K562 (cell line): ENCODE data around the gene MYL5. TPM values are rescaled to one million over a fixed set of nuclear protein-coding genes. Genes with fewer than 3 reads are reported as not detected.
A peak's percentile ranks its signal among the peaks of the same experiment; 100 is the strongest.

ENCODE experiments used
- ATF1 ChIP-seq, 2 experiments: fragments of 450-650 bp in 1 of 2; IDR thresholded peaks; 2 replicates each; pipeline ENCODE4 v1.6.1; 2016; ENCODE audit warnings: missing compliant biosample characterization in 1 of 2, missing genetic modification characterization in 1 of 2
- BHLHE40 ChIP-seq: IDR thresholded peaks from 2 replicates; pipeline ENCODE4 v1.6.1; 2011; ENCODE audit warnings: low read length, improper control_type of control experiment
- CBX3 ChIP-seq, 2 experiments: IDR thresholded peaks; 1 replicate in 1 of 2; 2 replicates in 1 of 2; pipeline ENCODE4 v1.6.1; 2012; ENCODE audit warnings: inconsistent platforms in 2 of 2, low read length in 2 of 2, borderline replicate concordance in 1 of 2, control low read depth in 1 of 2
- EP400 ChIP-seq: fragments of 450-650 bp; IDR thresholded peaks from 2 replicates; pipeline ENCODE4 v1.6.1; 2017; ENCODE audit warnings: antibody characterized with exemption, mild to moderate bottlenecking, moderate library complexity
- FOXA1 ChIP-seq: fragments of 450-650 bp; IDR thresholded peaks from 2 replicates; pipeline ENCODE4 v1.6.1; 2016; ENCODE audit warnings: mild to moderate bottlenecking, borderline replicate concordance
- HDGF ChIP-seq: fragments of 450-650 bp; IDR thresholded peaks from 2 replicates; pipeline ENCODE4 v1.6.1; 2016
- HMGN3 ChIP-seq: IDR thresholded peaks from 2 replicates; pipeline ENCODE4 v1.6.1; 2011; ENCODE audit warnings: borderline replicate concordance, low read depth, mild to moderate bottlenecking, mixed read lengths, low read length; ENCODE audit not compliant: insufficient read length; ENCODE audit errors: extremely low read depth
- HNRNPLL ChIP-seq: fragments of 200-400 bp; formaldehyde crosslinking; IDR thresholded peaks from 2 replicates; pipeline ENCODE4 v1.6.1; 2017; ENCODE audit warnings: low read length, low read depth, mild to moderate bottlenecking; ENCODE audit not compliant: poor library complexity, severe bottlenecking
- L3MBTL2 ChIP-seq: fragments of 450-650 bp; IDR thresholded peaks from 2 replicates; pipeline ENCODE4 v1.6.1; 2016; ENCODE audit warnings: mild to moderate bottlenecking, moderate library complexity
- MIER1 ChIP-seq: fragments of 450-650 bp; IDR thresholded peaks from 2 replicates; pipeline ENCODE4 v1.6.1; 2016; ENCODE audit warnings: antibody characterized with exemption, mild to moderate bottlenecking, low read depth
- MITF ChIP-seq: IDR thresholded peaks from 2 replicates; pipeline ENCODE4 v1.6.1; 2014; ENCODE audit warnings: antibody characterized with exemption
- NR4A1 ChIP-seq, 2 experiments: fragments of 250-450 bp in 1 of 2; fragments of 450-650 bp in 1 of 2; sonication (Bioruptor Pico) in 1 of 2; IDR thresholded peaks; 2 replicates each; pipeline versions ENCODE4 v1.4.0 to v1.6.1; 2016 to 2020; ENCODE audit warnings: mild to moderate bottlenecking in 2 of 2, missing compliant biosample characterization in 1 of 2, missing genetic modification characterization in 1 of 2, moderate library complexity in 1 of 2
- RBFOX2 ChIP-seq: fragments of 200-400 bp; formaldehyde crosslinking; IDR thresholded peaks from 2 replicates; pipeline ENCODE4 v1.6.1; 2017; ENCODE audit warnings: low read depth, mild to moderate bottlenecking, low read length, moderate library complexity
- SMARCC2 ChIP-seq: fragments of 450-650 bp; IDR thresholded peaks from 2 replicates; pipeline ENCODE4 v1.6.1; 2017; ENCODE audit warnings: antibody characterized with exemption, moderate library complexity, mild to moderate bottlenecking, low read depth
- TAF7 ChIP-seq: fragments of 450-650 bp; IDR thresholded peaks from 2 replicates; pipeline ENCODE4 v1.6.1; 2016; ENCODE audit warnings: missing genetic modification characterization, missing compliant biosample characterization
- TARDBP ChIP-seq: fragments of 450-650 bp; IDR thresholded peaks from 2 replicates; pipeline ENCODE4 v1.6.1; 2016
- TCFL5 ChIP-seq: fragments of 250-450 bp; sonication (Bioruptor Pico); conservative IDR thresholded peaks from 2 replicates; pipeline ENCODE4 v1.6.1; 2021; ENCODE audit warnings: mild to moderate bottlenecking, moderate library complexity, matching md5 sums
- ZNF395 ChIP-seq: fragments of 200-800 bp; sonication (Bioruptor generic); IDR thresholded peaks from 2 replicates; pipeline ENCODE4 v1.6.1; 2017; ENCODE audit warnings: missing genetic modification characterization, missing compliant biosample characterization
- ZNF785 ChIP-seq: fragments of 250-450 bp; sonication (Bioruptor Pico); IDR thresholded peaks from 2 replicates; pipeline ENCODE4 v1.4.0; 2020; ENCODE audit warnings: mild to moderate bottlenecking
- polyA plus RNA-seq, 8 experiments: library from polyadenylated mRNA; depleted of rRNA in 4 of 8; stranded (reverse) in 5 of 8; unstranded in 3 of 8; fragments of >200 nt; fragmentation: Nextera tagmentation in 2 of 8; fragmentation: Illumina TruSeq in 1 of 8; extraction: Ambion mirVana in 2 of 8; extraction: Trizol in 1 of 8; gene quantifications; 2 replicates each; pipeline versions ENCODE4 v1.2.1 to v1.2.3, GENCODE V29; 2011 to 2014; ENCODE audit warnings: inconsistent platforms in 1 of 8, missing spikeins in 1 of 8
- total RNA-seq, 7 experiments: library from RNA; depleted of rRNA in 6 of 7; stranded (reverse); fragments of >200 nt in 6 of 7; fragmentation: Illumina TruSeq in 2 of 7; extraction: Trizol in 2 of 7; gene quantifications; 2 replicates each; pipeline versions ENCODE4 v1.2.1 to v1.2.3, GENCODE V29; 2011 to 2021; ENCODE audit warnings: low replicate concordance in 1 of 7
- TF ChIP-seq, protein P1 (sequence below): fragments of 450-650 bp; IDR thresholded peaks from 2 replicates; pipeline ENCODE4 v1.6.1; 2016; ENCODE audit warnings: borderline replicate concordance
- TF ChIP-seq, protein P2 (sequence below): fragments of 250-450 bp; sonication (Bioruptor Pico); IDR thresholded peaks from 2 replicates; pipeline ENCODE4 v1.8.0; 2021; ENCODE audit warnings: mild to moderate bottlenecking, moderate library complexity

The MYL5 gene
- total and polyA plus RNA-seq, 9 of the 15 experiments (the other 6 are each of a cell fraction or from before 2014, with no cell fraction given): 1.4 to 10.0 (median 4.1) TPM

GRCh38 chr4:687048-687970 is 13.0 kb downstream of the MYL5 start (continued):
- TF ChIP-seq HMGN3 (peak; percentile 90), FOXA1 (no peak), RBFOX2 (peak; percentile 89), HNRNPLL (peak; percentile 41), BHLHE40 (peak; percentile 61), TAF7 (tag) (peak; percentile 77), MITF (no peak), MIER1 (no peak), L3MBTL2 (peak; percentile 74), TCFL5 (no peak), EP400 (peak; percentile 57; the same call in 1 of the 2 replicates), NR4A1 (CRISPR knock-in tag; IDR thresholded peaks at IDR 0.05) (no peak), NR4A1 (tag; IDR thresholded peaks at IDR 0.05) (peak; percentile 21; the same call in 1 of the 2 replicates), CBX3 (IDR thresholded peaks at IDR 0.05; ENCODE audit: borderline replicate concordance in 1 of 2, low read length in 2 of 2) (peak in 1 of 2 experiments; percentile 20; a peak in 1 of 3 replicates), HDGF (0 out of 2 replicates have a peak, but pooled peaks have one; percentile 28), ZNF785 (CRISPR knock-in tag) (no peak), SMARCC2 (peak; percentile 52; the same call in 1 of the 2 replicates), TARDBP (peak; percentile 84; the same call in 1 of the 2 replicates), ATF1 (CRISPR knock-in tag; IDR thresholded peaks at IDR 0.05) (no peak), ATF1 (tag; IDR thresholded peaks at IDR 0.05) (peak; percentile 39), ZNF395 (CRISPR knock-in tag) (0 out of 2 replicates have a peak, but pooled peaks have one; percentile 57)
- TF ChIP-seq, protein P1, sequence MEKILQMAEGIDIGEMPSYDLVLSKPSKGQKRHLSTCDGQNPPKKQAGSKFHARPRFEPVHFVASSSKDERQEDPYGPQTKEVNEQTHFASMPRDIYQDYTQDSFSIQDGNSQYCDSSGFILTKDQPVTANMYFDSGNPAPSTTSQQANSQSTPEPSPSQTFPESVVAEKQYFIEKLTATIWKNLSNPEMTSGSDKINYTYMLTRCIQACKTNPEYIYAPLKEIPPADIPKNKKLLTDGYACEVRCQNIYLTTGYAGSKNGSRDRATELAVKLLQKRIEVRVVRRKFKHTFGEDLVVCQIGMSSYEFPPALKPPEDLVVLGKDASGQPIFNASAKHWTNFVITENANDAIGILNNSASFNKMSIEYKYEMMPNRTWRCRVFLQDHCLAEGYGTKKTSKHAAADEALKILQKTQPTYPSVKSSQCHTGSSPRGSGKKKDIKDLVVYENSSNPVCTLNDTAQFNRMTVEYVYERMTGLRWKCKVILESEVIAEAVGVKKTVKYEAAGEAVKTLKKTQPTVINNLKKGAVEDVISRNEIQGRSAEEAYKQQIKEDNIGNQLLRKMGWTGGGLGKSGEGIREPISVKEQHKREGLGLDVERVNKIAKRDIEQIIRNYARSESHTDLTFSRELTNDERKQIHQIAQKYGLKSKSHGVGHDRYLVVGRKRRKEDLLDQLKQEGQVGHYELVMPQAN: no peak
- TF ChIP-seq, protein P2, sequence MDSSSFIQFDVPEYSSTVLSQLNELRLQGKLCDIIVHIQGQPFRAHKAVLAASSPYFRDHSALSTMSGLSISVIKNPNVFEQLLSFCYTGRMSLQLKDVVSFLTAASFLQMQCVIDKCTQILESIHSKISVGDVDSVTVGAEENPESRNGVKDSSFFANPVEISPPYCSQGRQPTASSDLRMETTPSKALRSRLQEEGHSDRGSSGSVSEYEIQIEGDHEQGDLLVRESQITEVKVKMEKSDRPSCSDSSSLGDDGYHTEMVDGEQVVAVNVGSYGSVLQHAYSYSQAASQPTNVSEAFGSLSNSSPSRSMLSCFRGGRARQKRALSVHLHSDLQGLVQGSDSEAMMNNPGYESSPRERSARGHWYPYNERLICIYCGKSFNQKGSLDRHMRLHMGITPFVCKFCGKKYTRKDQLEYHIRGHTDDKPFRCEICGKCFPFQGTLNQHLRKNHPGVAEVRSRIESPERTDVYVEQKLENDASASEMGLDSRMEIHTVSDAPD: no peak
